SU-DHL-6 (cell line): ENCODE results near the gene TMEM14C.

ENCODE experiments used
- H2AFZ ChIP-seq: fragments of 200-600 bp; sonication (generic); 2 replicates; pipeline ENCODE4 v1.6.1; 2014; ENCODE audit warnings: low read depth, mild to moderate bottlenecking, moderate library complexity, mixed read lengths, antibody characterized with exemption, low read length; ENCODE audit not compliant: severe bottlenecking
- H3F3A ChIP-seq: fragments of 200-600 bp; shearing (Covaris generic); 2 replicates; pipeline ENCODE4 v1.6.0; 2016; ENCODE audit warnings: antibody characterized with exemption, mild to moderate bottlenecking; ENCODE audit not compliant: insufficient read depth
- H3K27ac ChIP-seq: fragments of 200-600 bp; sonication (generic); 2 replicates; pipeline ENCODE4 v1.5.1; 2016; ENCODE audit warnings: low read depth, mild to moderate bottlenecking, low read length, moderate library complexity, mixed read lengths
- H3K27me3 ChIP-seq: fragments of 200-600 bp; sonication (generic), shearing (Covaris generic); 2 replicates; pipeline ENCODE4 v1.6.0; 2014; ENCODE audit warnings: mild to moderate bottlenecking, low read length
- H3K36me3 ChIP-seq: fragments of 200-600 bp; sonication (generic); 2 replicates; pipeline ENCODE4 v1.6.1; 2014; ENCODE audit warnings: mild to moderate bottlenecking, low read length, mixed read lengths
- H3K4me2 ChIP-seq: fragments of 300-600, 200-600 bp; shearing (Covaris generic), sonication (generic); 2 replicates; pipeline ENCODE4 v1.6.0; 2014; ENCODE audit warnings: low read length, low read depth, mild to moderate bottlenecking; ENCODE audit not compliant: poor library complexity, severe bottlenecking
- H3K4me3 ChIP-seq: fragments of 200-600 bp; sonication (generic); 2 replicates; pipeline ENCODE4 v1.5.1; 2014; ENCODE audit warnings: antibody characterized with exemption, low read length, mild to moderate bottlenecking, mixed read lengths; ENCODE audit not compliant: insufficient read depth, poor library complexity, severe bottlenecking
- H3K79me2 ChIP-seq: fragments of 200-600 bp; sonication (generic); 2 replicates; pipeline ENCODE4 v1.6.1; 2014; ENCODE audit warnings: mild to moderate bottlenecking, low read length, moderate library complexity; ENCODE audit not compliant: insufficient read depth
- H3K9ac ChIP-seq: fragments of 200-600 bp; sonication (generic); 2 replicates; pipeline ENCODE4 v1.7.0; 2014; ENCODE audit warnings: mild to moderate bottlenecking, low read length
- H3K9me2 ChIP-seq: fragments of 200-600 bp; sonication (generic); replicated peaks from 2 replicates; pipeline ENCODE4 v1.6.1; 2014; ENCODE audit warnings: low read length; ENCODE audit not compliant: insufficient read depth
- H3K9me3 ChIP-seq: fragments of 200-600 bp; sonication (generic); 2 replicates; pipeline ENCODE4 v1.6.1; 2014; ENCODE audit warnings: low read length, mixed read lengths; ENCODE audit not compliant: insufficient read depth
- H4K20me1 ChIP-seq: fragments of 200-600 bp; sonication (generic); 2 replicates; pipeline ENCODE4 v1.6.1; 2014; ENCODE audit warnings: low read depth, mild to moderate bottlenecking, antibody characterized with exemption, low read length, moderate library complexity, mixed read lengths
- EZH2phosphoT487 ChIP-seq: fragments of 200-600 bp; sonication (generic), shearing (Covaris generic); conservative IDR thresholded peaks from 2 replicates; pipeline ENCODE4 v1.6.1; 2018; ENCODE audit warnings: mild to moderate bottlenecking, antibody characterized with exemption, low read length, moderate library complexity, mixed read lengths
- TF ChIP-seq, protein P1 (sequence below): fragments of 200-600 bp; sonication (generic); IDR thresholded peaks from one replicate; pipeline ENCODE4 v1.5.1; 2017; ENCODE audit warnings: antibody characterized with exemption, mild to moderate bottlenecking, low read length, moderate library complexity; ENCODE audit not compliant: insufficient read depth, poor library complexity, severe bottlenecking

The TMEM14C gene

DNA sequence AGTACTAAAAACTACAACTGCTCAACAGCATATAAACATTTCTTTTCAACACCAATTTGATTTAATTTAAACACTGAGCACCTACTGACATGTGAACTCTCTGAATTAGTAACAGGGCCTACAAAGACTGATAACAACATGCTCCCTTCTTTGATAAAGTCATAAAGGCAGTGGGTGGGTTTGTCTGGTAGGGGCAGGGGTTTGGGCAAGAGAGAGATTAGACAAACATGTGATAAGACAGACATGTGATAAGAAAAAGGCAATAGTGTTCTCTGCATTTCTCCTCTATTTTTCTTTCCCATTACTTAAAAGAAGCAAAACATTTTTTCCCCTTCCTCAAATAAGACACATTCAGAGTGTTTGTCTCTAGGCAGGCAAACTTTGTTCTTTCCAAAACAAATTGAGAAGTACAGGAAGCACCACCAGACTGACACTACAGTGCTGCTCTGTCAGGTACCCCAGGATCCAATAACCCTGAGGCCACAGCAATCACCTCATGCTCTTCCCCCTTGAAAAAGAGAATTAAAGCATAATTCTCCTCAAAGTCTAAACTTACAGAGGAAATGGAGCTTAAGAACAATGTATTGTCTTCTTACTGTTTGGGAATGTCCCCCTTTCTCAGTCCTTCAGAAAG is 40.4 kb upstream of the TMEM14C start:
- Histone ChIP-seq H2AFZ (no peak overlapping the region), H4K20me1 (no peaks in the 10 kb centered on the region), H3K27ac (no peak overlapping the region), H3K27me3 (no peaks in the 10 kb centered on the region), H3K36me3 (no peaks in the 10 kb centered on the region), H3K79me2 (no peaks in the 10 kb centered on the region), H3K9ac (no peak overlapping the region), H3K9me2 (no peaks in the 10 kb centered on the region), H3F3A (peaks cover 8% of the 10 kb centered on the region; the same call in 1 of the 2 replicates), H3K4me2 (no peak overlapping the region), H3K4me3 (no peak overlapping the region), H3K9me3 (peaks cover 16% of the 10 kb centered on the region; the same call in 1 of the 2 replicates)
- TF ChIP-seq, protein P1, sequence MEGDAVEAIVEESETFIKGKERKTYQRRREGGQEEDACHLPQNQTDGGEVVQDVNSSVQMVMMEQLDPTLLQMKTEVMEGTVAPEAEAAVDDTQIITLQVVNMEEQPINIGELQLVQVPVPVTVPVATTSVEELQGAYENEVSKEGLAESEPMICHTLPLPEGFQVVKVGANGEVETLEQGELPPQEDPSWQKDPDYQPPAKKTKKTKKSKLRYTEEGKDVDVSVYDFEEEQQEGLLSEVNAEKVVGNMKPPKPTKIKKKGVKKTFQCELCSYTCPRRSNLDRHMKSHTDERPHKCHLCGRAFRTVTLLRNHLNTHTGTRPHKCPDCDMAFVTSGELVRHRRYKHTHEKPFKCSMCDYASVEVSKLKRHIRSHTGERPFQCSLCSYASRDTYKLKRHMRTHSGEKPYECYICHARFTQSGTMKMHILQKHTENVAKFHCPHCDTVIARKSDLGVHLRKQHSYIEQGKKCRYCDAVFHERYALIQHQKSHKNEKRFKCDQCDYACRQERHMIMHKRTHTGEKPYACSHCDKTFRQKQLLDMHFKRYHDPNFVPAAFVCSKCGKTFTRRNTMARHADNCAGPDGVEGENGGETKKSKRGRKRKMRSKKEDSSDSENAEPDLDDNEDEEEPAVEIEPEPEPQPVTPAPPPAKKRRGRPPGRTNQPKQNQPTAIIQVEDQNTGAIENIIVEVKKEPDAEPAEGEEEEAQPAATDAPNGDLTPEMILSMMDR = no peak
- TF ChIP-seq EZH2phosphoT487 = no peak

DNA sequence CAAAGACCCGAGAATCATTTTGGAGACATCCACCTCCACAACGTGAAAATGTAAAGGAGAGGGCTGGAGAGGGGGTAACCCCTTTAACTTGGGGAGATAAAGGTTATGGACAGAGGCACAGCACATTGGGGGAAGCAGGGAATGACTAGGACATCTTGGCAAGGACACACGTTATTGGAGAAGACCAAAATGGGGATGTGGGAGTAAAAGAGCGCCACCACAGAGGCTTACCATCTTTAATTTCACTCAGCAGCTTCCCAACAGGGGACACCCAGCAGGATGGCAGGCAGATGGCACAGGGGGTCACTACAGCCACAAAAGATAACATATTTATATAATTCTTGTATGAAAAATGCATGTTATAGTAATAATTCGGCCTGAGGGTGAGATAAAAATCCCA is 38.3 kb upstream of the TMEM14C start:
- Histone ChIP-seq H3K9ac (peak overlapping the region; percentile 27), H3K27ac (peak overlapping the region; percentile 59), H3K9me2 (no peaks in the 10 kb centered on the region), H3K9me3 (peaks cover 16% of the 10 kb centered on the region; the same call in 1 of the 2 replicates), H2AFZ (peak overlapping the region; percentile 15), H3F3A (peaks cover 8% of the 10 kb centered on the region; the same call in 1 of the 2 replicates), H4K20me1 (no peaks in the 10 kb centered on the region), H3K4me3 (no peak overlapping the region), H3K36me3 (no peaks in the 10 kb centered on the region), H3K79me2 (no peaks in the 10 kb centered on the region), H3K27me3 (no peaks in the 10 kb centered on the region), H3K4me2 (peak overlapping the region; percentile 44)
- TF ChIP-seq, protein P1 = no peak
- no peak for TF ChIP-seq EZH2phosphoT487

DNA sequence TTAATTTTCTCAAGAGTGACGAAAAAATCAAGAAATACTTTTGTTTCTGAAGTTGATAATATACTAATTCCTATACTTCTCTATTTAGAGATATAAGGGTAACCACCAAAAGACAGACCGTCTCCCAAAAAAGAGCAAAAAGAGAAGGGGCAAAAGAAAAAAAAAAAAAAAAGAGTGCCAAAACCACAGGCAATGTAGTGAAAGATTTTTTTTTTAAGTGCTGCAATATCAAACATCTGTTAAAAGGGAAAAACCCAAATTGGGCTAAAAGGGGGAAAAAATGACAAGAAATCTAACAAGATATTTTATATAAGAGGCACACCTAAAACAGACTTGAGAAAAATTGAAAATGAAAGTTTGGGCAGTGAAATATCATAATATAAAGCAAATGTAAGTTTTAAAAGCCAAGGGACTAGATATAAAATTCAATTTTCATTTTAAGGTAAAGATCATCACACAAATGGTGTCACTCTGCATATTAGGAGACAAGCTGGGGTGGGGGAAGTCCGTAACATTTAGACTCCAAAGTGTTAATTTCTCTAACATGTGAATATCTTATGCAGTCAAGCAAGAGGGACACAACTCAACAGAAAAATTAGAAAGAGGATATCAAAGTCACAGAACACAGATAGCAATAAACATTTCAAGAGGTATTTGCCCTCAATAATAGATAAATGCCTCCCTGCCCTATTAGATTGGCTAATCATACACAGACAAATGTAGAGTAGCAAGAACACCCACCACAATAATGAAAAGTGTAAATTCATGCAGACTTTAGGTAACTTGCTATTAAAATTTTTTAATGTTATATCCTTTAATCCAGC is 37.6 kb upstream of the TMEM14C start:
- Histone ChIP-seq H3K36me3 (no peaks in the 10 kb centered on the region), H3K9me2 (no peaks in the 10 kb centered on the region), H3K9ac (peak overlapping the region; percentile 27), H2AFZ (peak overlapping the region; percentile 15), H3F3A (peaks cover 8% of the 10 kb centered on the region; the same call in 1 of the 2 replicates), H3K27me3 (no peaks in the 10 kb centered on the region), H3K79me2 (no peaks in the 10 kb centered on the region), H3K27ac (peak overlapping the region; percentile 59), H4K20me1 (no peaks in the 10 kb centered on the region), H3K4me3 (no peak overlapping the region), H3K4me2 (peak overlapping the region; percentile 44), H3K9me3 (peaks cover 16% of the 10 kb centered on the region; the same call in 1 of the 2 replicates)
- TF ChIP-seq, protein P1 = no peak
- no peak for TF ChIP-seq EZH2phosphoT487
